Measurements from ENCODE around the gene MAFG. TPM values are rescaled to one million over a fixed set of nuclear protein-coding genes. Genes with fewer than 3 reads are reported as not detected.

Gene MAFG
- total and polyA plus RNA-seq, 12 donors: 7.7 to 44.5 (median 22.1) TPM

- peaks cover 25 to 46% of the 10 kb centered on the region in 2 donors for H3K4me1 ChIP-seq (replicated peaks in 1 of 2)
- WGBS, 4 donors: 0 to 6% (median 2%) methylated on average over 5 to 64 of the region's 65 CpGs
These were observed 57.2 kb downstream of the MAFG start for GRCh38 chr17:81870131-81870980.

DNA sequence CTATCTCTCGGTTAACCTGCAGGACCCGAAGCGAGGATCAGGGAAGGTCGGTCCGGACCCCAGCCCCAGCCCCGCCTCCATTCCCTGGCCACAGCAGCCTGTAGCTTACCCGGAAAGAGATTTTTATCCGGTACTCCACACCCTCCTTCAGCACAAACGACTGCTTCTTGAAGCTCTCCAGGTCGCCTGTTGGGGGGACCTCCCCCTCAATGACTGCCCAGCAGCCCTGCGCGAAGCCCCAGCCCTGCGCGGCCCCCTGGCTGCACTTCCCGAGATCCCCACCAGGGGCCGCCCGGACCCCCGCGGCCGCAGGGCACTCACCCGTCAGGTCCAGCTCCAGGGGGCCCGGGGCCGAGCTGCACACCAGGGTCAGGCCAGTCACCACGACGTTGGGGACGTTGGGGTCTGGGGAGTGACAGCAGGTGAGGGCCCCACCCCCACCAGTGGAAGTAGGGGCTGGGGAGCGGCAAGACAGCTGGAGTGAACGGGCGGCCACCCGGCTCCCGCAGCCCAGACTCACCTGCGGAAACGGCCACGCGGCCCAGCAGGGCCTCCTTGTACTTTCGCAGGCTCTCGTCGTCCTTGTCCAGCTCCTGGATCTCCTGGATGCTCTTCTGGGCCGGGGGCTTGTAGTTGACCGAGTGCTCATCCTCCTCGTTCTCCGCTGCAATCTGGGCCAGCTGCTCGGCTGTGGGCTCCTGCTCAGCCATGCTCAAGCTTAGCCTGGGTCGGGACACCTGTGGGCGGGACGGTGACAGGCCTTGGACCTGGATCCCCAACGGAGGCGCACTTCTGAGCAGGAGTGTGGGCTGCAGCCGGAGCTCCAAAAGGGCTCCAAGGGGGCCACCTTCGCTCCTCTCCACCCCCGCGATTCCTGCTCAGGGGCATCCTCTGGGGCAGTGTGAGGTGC is 58.1 kb downstream of the MAFG start:
- no peaks in the 10 kb centered on the region for H3K27me3 ChIP-seq
- intact Hi-C loops (cut with DNase I): no loop called here
- peak in 1 of 7 donors; percentile 31 for DNase-seq
- no peaks in the 10 kb centered on the region for H3K9me3 ChIP-seq (replicated peaks in 1 of 3)
- 30 to 44% (median 33%) methylated on average over 8 to 52 of the region's 52 CpGs for WGBS, 4 donors
- H3K36me3 ChIP-seq (replicated peaks in 1 of 2): peaks cover 0 to 25% of the 10 kb centered on the region in 2 donors
- H3K4me3 ChIP-seq: peak overlapping the region in 2 of 4 donors; percentile 50 to 85
- H3K4me1 ChIP-seq (replicated peaks in 1 of 2): peaks cover 25 to 46% of the 10 kb centered on the region in 2 donors
- peak overlapping the region in 4 of 5 donors; percentile 86 to 100 (median 96) for H3K27ac ChIP-seq
- TF ChIP-seq POLR2A (IDR thresholded peaks at IDR 0.05): no peak
- TF ChIP-seq, protein P1, sequence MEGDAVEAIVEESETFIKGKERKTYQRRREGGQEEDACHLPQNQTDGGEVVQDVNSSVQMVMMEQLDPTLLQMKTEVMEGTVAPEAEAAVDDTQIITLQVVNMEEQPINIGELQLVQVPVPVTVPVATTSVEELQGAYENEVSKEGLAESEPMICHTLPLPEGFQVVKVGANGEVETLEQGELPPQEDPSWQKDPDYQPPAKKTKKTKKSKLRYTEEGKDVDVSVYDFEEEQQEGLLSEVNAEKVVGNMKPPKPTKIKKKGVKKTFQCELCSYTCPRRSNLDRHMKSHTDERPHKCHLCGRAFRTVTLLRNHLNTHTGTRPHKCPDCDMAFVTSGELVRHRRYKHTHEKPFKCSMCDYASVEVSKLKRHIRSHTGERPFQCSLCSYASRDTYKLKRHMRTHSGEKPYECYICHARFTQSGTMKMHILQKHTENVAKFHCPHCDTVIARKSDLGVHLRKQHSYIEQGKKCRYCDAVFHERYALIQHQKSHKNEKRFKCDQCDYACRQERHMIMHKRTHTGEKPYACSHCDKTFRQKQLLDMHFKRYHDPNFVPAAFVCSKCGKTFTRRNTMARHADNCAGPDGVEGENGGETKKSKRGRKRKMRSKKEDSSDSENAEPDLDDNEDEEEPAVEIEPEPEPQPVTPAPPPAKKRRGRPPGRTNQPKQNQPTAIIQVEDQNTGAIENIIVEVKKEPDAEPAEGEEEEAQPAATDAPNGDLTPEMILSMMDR (IDR thresholded peaks at IDR 0.05): peak; percentile 62 to 83 (median 78)

More at GRCh38 chr17:81870131-81870980, 57.2 kb downstream of the MAFG start:
- peak in 6 of 7 donors; percentile 36 to 78 (median 64) for DNase-seq
- peak overlapping the region in 2 of 4 donors; percentile 50 to 85 for H3K4me3 ChIP-seq
- H3K27ac ChIP-seq: peak overlapping the region; percentile 6 to 100 (median 92)
- H3K9me3 ChIP-seq (replicated peaks in 1 of 3): no peaks in the 10 kb centered on the region
- peaks cover 0 to 25% of the 10 kb centered on the region in 2 donors for H3K36me3 ChIP-seq (replicated peaks in 1 of 2)
- TF ChIP-seq, protein P1 (IDR thresholded peaks at IDR 0.05): no peak
- TF ChIP-seq POLR2A (IDR thresholded peaks at IDR 0.05): peak in 1 of 2 donors; percentile 34
- intact Hi-C loops (cut with DNase I): no loop called here
- no peaks in the 10 kb centered on the region for H3K27me3 ChIP-seq

GRCh38 chr17:81868674-81869220 is 58.8 kb downstream of the MAFG start:
- peak overlapping the region in 4 of 5 donors; percentile 86 to 100 (median 96) for H3K27ac ChIP-seq
- peak in 6 of 7 donors; percentile 59 to 75 (median 66) for DNase-seq

More at GRCh38 chr17:81868674-81869220, 58.8 kb downstream of the MAFG start:
- Histone ChIP-seq H3K36me3 (replicated peaks in 1 of 2) (peaks cover 0 to 25% of the 10 kb centered on the region in 2 donors), H3K4me3 (no peak overlapping the region), H3K9me3 (replicated peaks in 1 of 3) (no peaks in the 10 kb centered on the region), H3K4me1 (replicated peaks in 1 of 2) (peaks cover 25 to 46% of the 10 kb centered on the region in 2 donors), H3K27me3 (no peaks in the 10 kb centered on the region)
- intact Hi-C loops (cut with DNase I): no loop called here
- TF ChIP-seq POLR2A (IDR thresholded peaks at IDR 0.05): no peak
- TF ChIP-seq, protein P1 (IDR thresholded peaks at IDR 0.05): no peak
- 58 to 67% (median 64%) methylated on average over 12 to 30 of the region's 30 CpGs for WGBS, 4 donors

Other genes with a start within 250 kb of the MAFG start
- 10 to 100 TPM; 22.2 to 40.3 (median 29.9) TPM for gene ARL16, start 243.9 kb downstream of the MAFG start, total RNA-seq
- 100 to 1,000 TPM in 1 of 3 donors, 10 to 100 TPM in 2; 18.5 to 105 (median 79.8) TPM for gene ARL16, start 243.9 kb downstream of the MAFG start, polyA plus RNA-seq
- 100 to 1,000 TPM in 3 of 9 donors, 10 to 100 TPM in 6; 51.7 to 167 (median 95.4) TPM for gene HGS, start 243.7 kb downstream of the MAFG start, total RNA-seq
- gene HGS, start 243.7 kb downstream of the MAFG start, polyA plus RNA-seq: 100 to 1,000 TPM; 130 to 384 (median 300) TPM
- gene MRPL12, start 224.4 kb downstream of the MAFG start, total RNA-seq: 10 to 100 TPM; 24.0 to 98.8 (median 85.2) TPM
- 100 to 1,000 TPM in 2 of 3 donors, 10 to 100 TPM in 1; 60.7 to 159 (median 141) TPM for gene MRPL12, start 224.4 kb downstream of the MAFG start, polyA plus RNA-seq
- 10 to 100 TPM in 8 of 9 donors, 1 to 10 TPM in 1; 8.8 to 36.1 (median 19.6) TPM for gene SLC25A10, start 215.5 kb downstream of the MAFG start, total RNA-seq
- gene SLC25A10, start 215.5 kb downstream of the MAFG start, polyA plus RNA-seq: 10 to 100 TPM in 2 of 3 donors, 1 to 10 TPM in 1; 3.5 to 33.1 (median 29.2) TPM
- 1 to 10 TPM in 3 of 9 donors, under 1 TPM in 3, not detected in 3; 0.11 to 2.9 (median 1.2) TPM for gene GCGR, start 123.6 kb downstream of the MAFG start, total RNA-seq
- 10 to 100 TPM in 1 of 3 donors, 1 to 10 TPM in 1, under 1 TPM in 1; 0.29 to 48.7 (median 4.1) TPM for gene GCGR, start 123.6 kb downstream of the MAFG start, polyA plus RNA-seq
- 100 to 1,000 TPM in 2 of 9 donors, 10 to 100 TPM in 7; 63.5 to 115 (median 82.5) TPM for gene MCRIP1, start 94.4 kb downstream of the MAFG start, total RNA-seq
- 100 to 1,000 TPM in 2 of 3 donors, 1 to 10 TPM in 1; 5.0 to 248 (median 144) TPM for gene MCRIP1, start 94.4 kb downstream of the MAFG start, polyA plus RNA-seq
- gene PPP1R27, start 92.7 kb downstream of the MAFG start, total RNA-seq: under 1 TPM in 3 of 9 donors, not detected in 6; 0.11 to 0.92 (median 0.46) TPM
- 1 to 10 TPM in 2 of 3 donors, under 1 TPM in 1; 0.22 to 3.1 (median 2.6) TPM for gene PPP1R27, start 92.7 kb downstream of the MAFG start, polyA plus RNA-seq
- gene P4HB, start 67.2 kb downstream of the MAFG start, total RNA-seq: 1,000 to 10,000 TPM in 5 of 9 donors, 100 to 1,000 TPM in 4; 583 to 2,018 (median 1,095) TPM
- gene P4HB, start 67.2 kb downstream of the MAFG start, polyA plus RNA-seq: 1,000 to 10,000 TPM in 1 of 3 donors, 100 to 1,000 TPM in 2; 546 to 2,717 (median 747) TPM
- gene ARHGDIA, start 56.4 kb downstream of the MAFG start, total RNA-seq: 100 to 1,000 TPM; 123 to 491 (median 203) TPM
- 100 to 1,000 TPM; 180 to 324 (median 250) TPM for gene ARHGDIA, start 56.4 kb downstream of the MAFG start, polyA plus RNA-seq
- gene ALYREF, start 36.1 kb downstream of the MAFG start, total RNA-seq: 10 to 100 TPM; 15.2 to 69.3 (median 45.1) TPM
- 10 to 100 TPM; 13.0 to 28.2 (median 15.2) TPM for gene ALYREF, start 36.1 kb downstream of the MAFG start, polyA plus RNA-seq
- gene ANAPC11, start 36.0 kb downstream of the MAFG start, total RNA-seq: 100 to 1,000 TPM; 102 to 226 (median 134) TPM
- 100 to 1,000 TPM in 2 of 3 donors, 10 to 100 TPM in 1; 21.2 to 242 (median 112) TPM for gene ANAPC11, start 36.0 kb downstream of the MAFG start, polyA plus RNA-seq
- 1 to 10 TPM in 1 of 9 donors, under 1 TPM in 4, not detected in 4; 0.18 to 2.5 (median 0.42) TPM for gene NPB, start 25.5 kb downstream of the MAFG start, total RNA-seq
- under 1 TPM; 0.07 to 0.57 (median 0.24) TPM for gene NPB, start 25.5 kb downstream of the MAFG start, polyA plus RNA-seq
- 10 to 100 TPM; 19.8 to 31.6 (median 29.0) TPM for gene PCYT2, start 16.3 kb downstream of the MAFG start, total RNA-seq
- 10 to 100 TPM; 32.5 to 41.2 (median 37.5) TPM for gene PCYT2, start 16.3 kb downstream of the MAFG start, polyA plus RNA-seq
- gene SIRT7, start 9.6 kb downstream of the MAFG start, total RNA-seq: 10 to 100 TPM; 10.4 to 25.2 (median 14.6) TPM
- 10 to 100 TPM in 2 of 3 donors, 1 to 10 TPM in 1; 4.2 to 49.8 (median 33.3) TPM for gene SIRT7, start 9.6 kb downstream of the MAFG start, polyA plus RNA-seq
- 10 to 100 TPM in 1 of 9 donors, 1 to 10 TPM in 7, under 1 TPM in 1; 0.79 to 10.2 (median 5.1) TPM for gene PYCR1, start 9.6 kb upstream of the MAFG start, total RNA-seq
- gene PYCR1, start 9.6 kb upstream of the MAFG start, polyA plus RNA-seq: 1 to 10 TPM; 1.8 to 5.4 (median 2.0) TPM
- gene MYADML2, start 19.5 kb upstream of the MAFG start, total RNA-seq: not detected
- not detected for gene MYADML2, start 19.5 kb upstream of the MAFG start, polyA plus RNA-seq
- 1 to 10 TPM in 3 of 9 donors, under 1 TPM in 4, not detected in 2; 0.11 to 9.7 (median 0.95) TPM for gene NOTUM, start 33.5 kb upstream of the MAFG start, total RNA-seq
- under 1 TPM in 2 of 3 donors, not detected in 1; 0.07 to 0.40 TPM for gene NOTUM, start 33.5 kb upstream of the MAFG start, polyA plus RNA-seq
- gene ASPSCR1, start 49.9 kb upstream of the MAFG start, total RNA-seq: 10 to 100 TPM; 19.9 to 45.9 (median 27.5) TPM
- gene ASPSCR1, start 49.9 kb upstream of the MAFG start, polyA plus RNA-seq: 100 to 1,000 TPM in 1 of 3 donors, 10 to 100 TPM in 2; 10.2 to 177 (median 96.5) TPM
- gene CENPX, start 95.1 kb upstream of the MAFG start, total RNA-seq: 10 to 100 TPM; 24.3 to 75.9 (median 47.0) TPM
- 10 to 100 TPM; 11.2 to 70.9 (median 58.3) TPM for gene CENPX, start 95.1 kb upstream of the MAFG start, polyA plus RNA-seq
- 10 to 100 TPM in 6 of 9 donors, 1 to 10 TPM in 3; 3.0 to 24.2 (median 11.0) TPM for gene LRRC45, start 95.6 kb upstream of the MAFG start, total RNA-seq
- gene LRRC45, start 95.6 kb upstream of the MAFG start, polyA plus RNA-seq: 10 to 100 TPM in 2 of 3 donors, 1 to 10 TPM in 1; 1.2 to 24.5 (median 15.4) TPM
- gene RAC3, start 103.9 kb upstream of the MAFG start, total RNA-seq: 10 to 100 TPM in 1 of 9 donors, 1 to 10 TPM in 8; 3.0 to 13.5 (median 4.5) TPM
- gene RAC3, start 103.9 kb upstream of the MAFG start, polyA plus RNA-seq: 10 to 100 TPM in 1 of 3 donors, 1 to 10 TPM in 2; 1.6 to 10.5 (median 9.0) TPM
- gene DCXR, start 110.0 kb upstream of the MAFG start, total RNA-seq: 100 to 1,000 TPM in 6 of 9 donors, 10 to 100 TPM in 3; 66.9 to 183 (median 107) TPM
- 100 to 1,000 TPM in 1 of 3 donors, 10 to 100 TPM in 2; 67.7 to 163 (median 96.0) TPM for gene DCXR, start 110.0 kb upstream of the MAFG start, polyA plus RNA-seq
- gene RFNG, start 124.1 kb upstream of the MAFG start, total RNA-seq: 10 to 100 TPM; 21.2 to 69.5 (median 47.3) TPM
- 10 to 100 TPM; 21.2 to 78.0 (median 74.0) TPM for gene RFNG, start 124.1 kb upstream of the MAFG start, polyA plus RNA-seq
- gene GPS1, start 124.2 kb upstream of the MAFG start, total RNA-seq: 100 to 1,000 TPM in 7 of 9 donors, 10 to 100 TPM in 2; 77.4 to 130 (median 112) TPM
- 100 to 1,000 TPM in 2 of 3 donors, 10 to 100 TPM in 1; 37.4 to 305 (median 246) TPM for gene GPS1, start 124.2 kb upstream of the MAFG start, polyA plus RNA-seq
- 100 to 1,000 TPM in 1 of 9 donors, 10 to 100 TPM in 8; 62.0 to 109 (median 74.5) TPM for gene DUS1L, start 138.1 kb upstream of the MAFG start, total RNA-seq
- 100 to 1,000 TPM in 2 of 3 donors, 10 to 100 TPM in 1; 38.5 to 397 (median 291) TPM for gene DUS1L, start 138.1 kb upstream of the MAFG start, polyA plus RNA-seq
- 100 to 1,000 TPM in 3 of 9 donors, 10 to 100 TPM in 6; 46.1 to 276 (median 81.8) TPM for gene FASN, start 170.5 kb upstream of the MAFG start, total RNA-seq
- 100 to 1,000 TPM in 1 of 3 donors, 10 to 100 TPM in 2; 18.9 to 273 (median 59.0) TPM for gene FASN, start 170.5 kb upstream of the MAFG start, polyA plus RNA-seq

Data from adrenal gland (tissue), 12 donors.